ENCODE measurements around the gene DDX39B. TPM values are rescaled to one million over a fixed set of nuclear protein-coding genes. Genes with fewer than 3 reads are reported as not detected.

DDX39B gene
- total and polyA plus RNA-seq, 2 experiments from 2014 or later: 210 to 287 TPM

DNA sequence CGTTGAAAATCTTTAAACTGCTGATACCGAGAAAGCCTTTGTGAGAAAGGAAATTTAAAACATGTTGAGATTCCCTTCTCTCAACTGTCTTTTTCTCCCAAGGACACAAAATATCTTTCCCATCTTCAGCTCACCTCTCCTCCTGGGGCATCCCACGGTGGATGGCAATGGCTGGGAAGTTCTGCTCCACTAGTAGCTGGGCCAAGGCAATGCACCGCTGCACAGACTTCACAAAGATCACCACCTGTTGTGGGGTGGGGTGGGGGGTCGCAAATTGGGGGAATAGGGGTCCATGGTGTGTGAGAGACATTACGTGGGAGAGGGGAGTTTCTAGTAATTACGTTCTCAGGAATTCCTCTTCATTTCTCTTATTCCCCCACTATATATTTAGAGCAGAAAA, 10.6 kb downstream of the DDX39B start:
- 98% methylated on average over 7 of the region's 7 CpGs for WGBS (ENCODE audit: low lambda C conversion rate, missing lambda C conversion rate)
- Histone ChIP-seq H3K9me2 (replicated peaks; ENCODE audit: insufficient read depth) (no peaks in the 10 kb centered on the region), H3K27ac (no peak overlapping the region), H3K4me2 (no peak overlapping the region), H3K36me3 (replicated peaks; ENCODE audit: insufficient read depth, low read depth) (peaks cover 11% of the 10 kb centered on the region), H3K4me1 (ENCODE audit: insufficient read depth) (no peaks in the 10 kb centered on the region), H2AFZ (no peak overlapping the region), H3K4me3 (no peak overlapping the region), H3K79me2 (peaks cover 28% of the 10 kb centered on the region), H3K9me3 (ENCODE audit: low read depth) (no peaks in the 10 kb centered on the region), H4K20me1 (ENCODE audit: insufficient read depth, poor library complexity, severe bottlenecking) (peaks cover 56% of the 10 kb centered on the region), H3K27me3 (no peaks in the 10 kb centered on the region)
- TF ChIP-seq EZH2 (IDR thresholded peaks at IDR 0.05; ENCODE audit: borderline replicate concordance) (no peak), EZH2phosphoT487 (IDR thresholded peaks at IDR 0.05; ENCODE audit: low read depth, severe bottlenecking, unreplicated experiment) (no peak)
- TF ChIP-seq, protein P1, sequence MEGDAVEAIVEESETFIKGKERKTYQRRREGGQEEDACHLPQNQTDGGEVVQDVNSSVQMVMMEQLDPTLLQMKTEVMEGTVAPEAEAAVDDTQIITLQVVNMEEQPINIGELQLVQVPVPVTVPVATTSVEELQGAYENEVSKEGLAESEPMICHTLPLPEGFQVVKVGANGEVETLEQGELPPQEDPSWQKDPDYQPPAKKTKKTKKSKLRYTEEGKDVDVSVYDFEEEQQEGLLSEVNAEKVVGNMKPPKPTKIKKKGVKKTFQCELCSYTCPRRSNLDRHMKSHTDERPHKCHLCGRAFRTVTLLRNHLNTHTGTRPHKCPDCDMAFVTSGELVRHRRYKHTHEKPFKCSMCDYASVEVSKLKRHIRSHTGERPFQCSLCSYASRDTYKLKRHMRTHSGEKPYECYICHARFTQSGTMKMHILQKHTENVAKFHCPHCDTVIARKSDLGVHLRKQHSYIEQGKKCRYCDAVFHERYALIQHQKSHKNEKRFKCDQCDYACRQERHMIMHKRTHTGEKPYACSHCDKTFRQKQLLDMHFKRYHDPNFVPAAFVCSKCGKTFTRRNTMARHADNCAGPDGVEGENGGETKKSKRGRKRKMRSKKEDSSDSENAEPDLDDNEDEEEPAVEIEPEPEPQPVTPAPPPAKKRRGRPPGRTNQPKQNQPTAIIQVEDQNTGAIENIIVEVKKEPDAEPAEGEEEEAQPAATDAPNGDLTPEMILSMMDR (IDR thresholded peaks at IDR 0.05; ENCODE audit: poor library complexity): no peak
- DNase-seq (ENCODE audit: low spot score): no peak

DNA sequence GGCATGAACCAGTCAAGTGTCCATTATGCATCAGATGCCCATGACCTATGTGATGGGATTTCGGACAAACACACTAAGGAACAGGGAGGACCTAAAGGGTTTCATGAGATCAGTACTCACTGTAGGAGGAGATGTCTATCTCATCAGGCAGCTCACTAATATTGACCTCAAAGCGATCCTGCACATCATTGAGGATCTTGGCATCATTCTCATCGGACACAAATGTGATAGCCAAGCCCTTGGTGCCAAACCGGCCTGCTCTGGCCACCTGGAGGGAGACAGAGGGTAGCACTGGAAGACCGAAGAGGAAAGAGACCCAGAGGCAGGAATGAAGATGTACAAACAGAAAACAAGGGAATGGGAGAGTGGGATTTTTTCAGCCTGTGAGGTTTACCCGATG, 11.1 kb downstream of the DDX39B start:
- no peaks in the 10 kb centered on the region for H3K27me3 ChIP-seq
- no peak overlapping the region for H2AFZ ChIP-seq
- H3K4me2 ChIP-seq: no peak overlapping the region
- peaks cover 6% of the 10 kb centered on the region for H3K36me3 ChIP-seq (replicated peaks; ENCODE audit: insufficient read depth, low read depth)
- H3K79me2 ChIP-seq: peaks cover 23% of the 10 kb centered on the region
- no peaks in the 10 kb centered on the region for H3K9me2 ChIP-seq (replicated peaks; ENCODE audit: insufficient read depth)
- TF ChIP-seq EZH2phosphoT487 (IDR thresholded peaks at IDR 0.05; ENCODE audit: low read depth, severe bottlenecking, unreplicated experiment) (no peak), EZH2 (IDR thresholded peaks at IDR 0.05; ENCODE audit: borderline replicate concordance) (no peak)
- TF ChIP-seq, protein P1 (IDR thresholded peaks at IDR 0.05; ENCODE audit: poor library complexity): no peak
- H4K20me1 ChIP-seq (ENCODE audit: insufficient read depth, poor library complexity, severe bottlenecking): peaks cover 51% of the 10 kb centered on the region
- 80% methylated on average over 6 of the region's 6 CpGs for WGBS (ENCODE audit: low lambda C conversion rate, missing lambda C conversion rate)
- no peak overlapping the region for H3K4me3 ChIP-seq
- no peak for DNase-seq (ENCODE audit: low spot score)
- H3K4me1 ChIP-seq (ENCODE audit: insufficient read depth): no peaks in the 10 kb centered on the region
- no peak overlapping the region for H3K27ac ChIP-seq
- no peaks in the 10 kb centered on the region for H3K9me3 ChIP-seq (ENCODE audit: low read depth)

DNA sequence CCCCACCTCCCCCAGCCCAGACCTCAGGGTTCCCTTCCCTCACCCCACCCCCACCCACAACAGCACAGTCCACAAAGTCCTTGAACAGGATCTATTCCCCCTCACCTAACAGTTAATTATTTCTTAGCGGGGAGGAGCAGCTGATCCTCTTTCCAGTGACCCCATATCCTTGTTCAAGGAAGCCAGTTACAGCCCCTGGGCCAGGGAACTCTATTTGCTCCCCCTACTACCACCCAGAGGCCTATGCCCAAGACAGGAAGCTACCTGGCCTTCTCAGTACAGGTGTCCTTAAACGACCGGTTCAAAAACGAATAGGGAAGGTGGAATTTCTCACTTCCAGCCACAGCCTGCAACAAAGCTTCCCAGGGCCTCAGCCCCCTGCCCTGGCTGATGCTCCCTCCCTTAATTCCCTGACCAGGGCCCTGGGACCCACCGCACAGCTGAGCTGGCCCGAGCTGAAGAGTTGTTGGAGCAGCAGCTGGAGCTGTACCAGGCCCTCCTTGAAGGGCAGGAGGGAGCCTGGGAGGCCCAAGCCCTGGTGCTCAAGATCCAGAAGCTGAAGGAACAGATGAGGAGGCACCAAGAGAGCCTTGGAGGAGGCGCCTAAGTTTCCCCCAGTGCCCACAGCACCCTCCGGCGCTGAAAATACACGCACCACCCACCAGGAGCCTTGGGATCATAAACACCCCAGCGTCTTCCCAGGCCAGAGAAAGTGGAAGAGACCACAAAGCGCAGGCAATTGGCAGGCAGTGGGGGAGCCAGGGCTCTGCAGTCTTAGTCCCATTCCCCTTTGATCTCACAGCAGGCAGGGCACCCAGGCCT, 12.3 kb downstream of the DDX39B start:
- Histone ChIP-seq H3K36me3 (replicated peaks; ENCODE audit: insufficient read depth, low read depth) (peaks cover 4% of the 10 kb centered on the region), H3K79me2 (peaks cover 12% of the 10 kb centered on the region), H3K27ac (no peak overlapping the region), H3K27me3 (no peaks in the 10 kb centered on the region), H3K9me3 (ENCODE audit: low read depth) (no peaks in the 10 kb centered on the region), H4K20me1 (ENCODE audit: insufficient read depth, poor library complexity, severe bottlenecking) (peaks cover 40% of the 10 kb centered on the region), H3K4me1 (ENCODE audit: insufficient read depth) (no peaks in the 10 kb centered on the region), H2AFZ (no peak overlapping the region), H3K4me3 (no peak overlapping the region), H3K4me2 (no peak overlapping the region), H3K9me2 (replicated peaks; ENCODE audit: insufficient read depth) (no peaks in the 10 kb centered on the region)
- DNase-seq (ENCODE audit: low spot score): no peak
- 57% methylated on average over 12 of the region's 12 CpGs for WGBS (ENCODE audit: low lambda C conversion rate, missing lambda C conversion rate)
- no peak for TF ChIP-seq EZH2 (IDR thresholded peaks at IDR 0.05; ENCODE audit: borderline replicate concordance)
- TF ChIP-seq EZH2phosphoT487 (IDR thresholded peaks at IDR 0.05; ENCODE audit: low read depth, severe bottlenecking, unreplicated experiment): no peak
- TF ChIP-seq, protein P1 (IDR thresholded peaks at IDR 0.05; ENCODE audit: poor library complexity): no peak

Measured in hepatocyte (in vitro differentiated cells).